Measurements from ENCODE around the gene SDR42E2. TPM values are rescaled to one million over a fixed set of nuclear protein-coding genes. Genes with fewer than 3 reads are reported as not detected.

SDR42E2 gene
- total and polyA plus RNA-seq, 10 of the 15 experiments (the other 5 are each of a cell fraction or from before 2014, with no cell fraction given) = 0.01 to 0.09 (median 0.08) TPM; not detected in 4

GRCh38 chr16:22161999-22162655, at the start of gene SDR42E2 (continued):
- TF ChIP-seq, protein P1, sequence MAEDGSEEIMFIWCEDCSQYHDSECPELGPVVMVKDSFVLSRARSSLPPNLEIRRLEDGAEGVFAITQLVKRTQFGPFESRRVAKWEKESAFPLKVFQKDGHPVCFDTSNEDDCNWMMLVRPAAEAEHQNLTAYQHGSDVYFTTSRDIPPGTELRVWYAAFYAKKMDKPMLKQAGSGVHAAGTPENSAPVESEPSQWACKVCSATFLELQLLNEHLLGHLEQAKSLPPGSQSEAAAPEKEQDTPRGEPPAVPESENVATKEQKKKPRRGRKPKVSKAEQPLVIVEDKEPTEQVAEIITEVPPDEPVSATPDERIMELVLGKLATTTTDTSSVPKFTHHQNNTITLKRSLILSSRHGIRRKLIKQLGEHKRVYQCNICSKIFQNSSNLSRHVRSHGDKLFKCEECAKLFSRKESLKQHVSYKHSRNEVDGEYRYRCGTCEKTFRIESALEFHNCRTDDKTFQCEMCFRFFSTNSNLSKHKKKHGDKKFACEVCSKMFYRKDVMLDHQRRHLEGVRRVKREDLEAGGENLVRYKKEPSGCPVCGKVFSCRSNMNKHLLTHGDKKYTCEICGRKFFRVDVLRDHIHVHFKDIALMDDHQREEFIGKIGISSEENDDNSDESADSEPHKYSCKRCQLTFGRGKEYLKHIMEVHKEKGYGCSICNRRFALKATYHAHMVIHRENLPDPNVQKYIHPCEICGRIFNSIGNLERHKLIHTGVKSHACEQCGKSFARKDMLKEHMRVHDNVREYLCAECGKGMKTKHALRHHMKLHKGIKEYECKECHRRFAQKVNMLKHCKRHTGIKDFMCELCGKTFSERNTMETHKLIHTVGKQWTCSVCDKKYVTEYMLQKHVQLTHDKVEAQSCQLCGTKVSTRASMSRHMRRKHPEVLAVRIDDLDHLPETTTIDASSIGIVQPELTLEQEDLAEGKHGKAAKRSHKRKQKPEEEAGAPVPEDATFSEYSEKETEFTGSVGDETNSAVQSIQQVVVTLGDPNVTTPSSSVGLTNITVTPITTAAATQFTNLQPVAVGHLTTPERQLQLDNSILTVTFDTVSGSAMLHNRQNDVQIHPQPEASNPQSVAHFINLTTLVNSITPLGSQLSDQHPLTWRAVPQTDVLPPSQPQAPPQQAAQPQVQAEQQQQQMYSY (CRISPR knock-in tag; IDR thresholded peaks at IDR 0.05) = no peak

- SMC1A ChIA-PET (ENCODE audit: uncharacterized antibody, unreplicated experiment) = no interaction called here
- Histone ChIP-seq H3K36me3 (ENCODE audit: control insufficient read depth in 2 of 2, insufficient read depth in 2 of 2, low read length in 1 of 2) (no peaks in the 10 kb centered on the region), H3K9ac (ENCODE audit: control insufficient read depth, insufficient read depth, low read length) (no peak overlapping the region), H3K9me3 (replicated peaks; ENCODE audit: control insufficient read depth, insufficient read depth, low read length) (no peaks in the 10 kb centered on the region), H2AFZ (ENCODE audit: control insufficient read depth, low read depth, low read length) (no peak overlapping the region), H3K27ac (ENCODE audit: control insufficient read depth, insufficient read depth) (no peak overlapping the region), H3K79me2 (ENCODE audit: control insufficient read depth, insufficient read depth, low read length) (no peaks in the 10 kb centered on the region), H3K4me1 (ENCODE audit: control insufficient read depth, insufficient read depth, low read length) (no peaks in the 10 kb centered on the region), H3K4me2 (ENCODE audit: control insufficient read depth, insufficient read depth) (no peak overlapping the region), H3K27me3 (replicated peaks in 1 of 2; ENCODE audit: control insufficient read depth in 2 of 2, insufficient read depth in 2 of 2, low read length in 1 of 2) (no peaks in the 10 kb centered on the region), H4K20me1 (ENCODE audit: control insufficient read depth, insufficient read depth) (no peaks in the 10 kb centered on the region), H3K4me3 (no peak overlapping the region)
- no TSS peak for BruUV-seq (replicated peaks)
- FAIRE-seq = no peak
- ATAC-seq = no peak
- DNase-seq (ENCODE audit: low read depth, low spot score) = no peak
- in situ Hi-C loops (cut with MboI) (no loop called here), intact Hi-C loops (cut with micrococcal nuclease; ENCODE audit: unreplicated experiment) (no loop called here)
- CTCF ChIA-PET = interaction anchor here (0.5 to 0.8 kb wide), 2 partner anchors 17 to 52 kb away, joined by 3 to 6 read pairs; no protein-coding TSS in a partner anchor
- TF ChIP-seq HDAC6 (IDR thresholded peaks at IDR 0.05; ENCODE audit: unreplicated experiment) (no peak), SUZ12 (IDR thresholded peaks at IDR 0.05; ENCODE audit: unreplicated experiment) (no peak), HSF1 (IDR thresholded peaks at IDR 0.05; ENCODE audit: low read depth, low read length) (no peak), ZSCAN29 (IDR thresholded peaks at IDR 0.05) (no peak), BHLHE40 (IDR thresholded peaks at IDR 0.05; ENCODE audit: borderline replicate concordance in 1 of 2, low read depth in 2 of 2, low read length in 1 of 2) (no peak)
- TF ChIP-seq, protein P1 (CRISPR knock-in tag; IDR thresholded peaks at IDR 0.05) = no peak
- TF ChIP-seq, protein P2, sequence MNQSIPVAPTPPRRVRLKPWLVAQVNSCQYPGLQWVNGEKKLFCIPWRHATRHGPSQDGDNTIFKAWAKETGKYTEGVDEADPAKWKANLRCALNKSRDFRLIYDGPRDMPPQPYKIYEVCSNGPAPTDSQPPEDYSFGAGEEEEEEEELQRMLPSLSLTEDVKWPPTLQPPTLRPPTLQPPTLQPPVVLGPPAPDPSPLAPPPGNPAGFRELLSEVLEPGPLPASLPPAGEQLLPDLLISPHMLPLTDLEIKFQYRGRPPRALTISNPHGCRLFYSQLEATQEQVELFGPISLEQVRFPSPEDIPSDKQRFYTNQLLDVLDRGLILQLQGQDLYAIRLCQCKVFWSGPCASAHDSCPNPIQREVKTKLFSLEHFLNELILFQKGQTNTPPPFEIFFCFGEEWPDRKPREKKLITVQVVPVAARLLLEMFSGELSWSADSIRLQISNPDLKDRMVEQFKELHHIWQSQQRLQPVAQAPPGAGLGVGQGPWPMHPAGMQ (IDR thresholded peaks at IDR 0.05; ENCODE audit: borderline replicate concordance) = no peak
- RAD21 ChIA-PET (ENCODE audit: unreplicated experiment) = no interaction called here
- POLR2A ChIA-PET = interaction anchor here (0.6 kb wide), 1 partner anchor 69 kb away, joined by 3 read pairs; no protein-coding TSS in a partner anchor
- 0% methylated on average over 2 of the region's 2 CpGs for WGBS (ENCODE audit: insufficient coverage, insufficient replicate concordance, low lambda C conversion rate, missing lambda C conversion rate)
Measured at GRCh38 chr16:22116095-22116700, 46.1 kb upstream of the SDR42E2 start.

All from GM12878 (cell line).